Stimulated activated CD4-positive, alpha-beta T cell treated with anti-CD3 and anti-CD28 coated beads, Interleukin-2, amount 100 ng/mL, for 48 hours (primary cell): ENCODE data around the gene SP110.
"Not testable (repeated sequence)": the region's sequence is repeated elsewhere in the genome, so short reads cannot be mapped to it uniquely, and the experiment has no call there.

Experiments used
- DNase-seq, 2 donors: peaks; one replicate each; pipeline ENCODE4 v3.0.0-alpha.2; 2020

Gene SP110

DNA sequence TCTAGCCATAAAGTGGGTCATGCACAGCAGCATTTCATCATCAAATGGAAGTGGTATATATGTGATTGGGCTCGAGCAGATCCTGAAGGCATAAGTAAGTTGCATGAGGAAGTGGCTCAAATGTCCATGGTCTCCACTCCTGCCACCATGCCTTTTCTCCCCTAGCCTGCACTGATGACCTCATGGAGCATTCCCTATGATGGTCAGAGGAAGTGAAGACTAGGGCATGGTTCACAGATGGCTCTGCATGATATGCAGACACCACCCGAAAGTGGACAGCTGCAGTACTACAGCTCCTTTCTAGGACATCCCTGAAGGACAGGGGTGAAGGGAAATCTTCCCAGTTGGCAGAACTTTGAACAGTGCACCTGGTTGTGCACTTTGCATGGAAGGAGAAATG, 99.4 kb downstream of the SP110 start:
- DNase-seq = not testable (repeated sequence)

DNA sequence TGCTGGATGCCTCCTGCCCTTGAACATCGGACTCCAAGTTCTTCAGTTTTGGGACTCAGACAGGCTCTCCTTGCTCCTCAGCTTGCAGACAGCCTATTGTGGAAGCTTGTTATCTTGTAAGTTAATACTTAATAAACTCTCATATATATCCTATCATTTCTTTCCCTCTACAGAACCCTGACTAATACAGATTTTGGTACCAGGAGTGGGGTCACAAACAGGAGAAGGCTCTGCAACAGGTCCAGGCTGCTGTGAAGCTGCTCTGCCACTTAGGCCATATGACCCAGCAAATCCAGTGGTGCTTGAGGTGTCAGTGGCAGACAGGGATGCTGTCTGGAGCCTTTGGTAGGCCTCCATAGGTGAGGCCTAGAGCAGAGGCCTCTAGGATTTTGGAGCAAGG, 100.0 kb downstream of the SP110 start:
- not testable (repeated sequence) for DNase-seq
